Neural cell (in vitro differentiated cells): ENCODE data around the gene CCT5. TPM values are rescaled to one million over a fixed set of nuclear protein-coding genes. Genes with fewer than 3 reads are reported as not detected.

Experiments
- H2AFZ ChIP-seq: fragments of 200-600, 300-800 bp; sonication (generic), shearing (Covaris generic); 2 replicates; pipeline ENCODE4 v1.6.0; 2014; ENCODE audit warnings: low read depth, mild to moderate bottlenecking, antibody characterized with exemption, low read length, moderate library complexity
- H3F3A ChIP-seq: fragments of 200-600 bp; shearing (Covaris generic); 2 replicates; pipeline ENCODE4 v1.6.1; 2016; ENCODE audit warnings: mild to moderate bottlenecking, moderate library complexity, mixed read lengths, antibody characterized with exemption, low read length; ENCODE audit not compliant: insufficient read depth, poor library complexity, severe bottlenecking
- H3K27ac ChIP-seq: fragments of 200-600, 300-800 bp; sonication (generic), shearing (Covaris generic); 2 replicates; pipeline ENCODE4 v1.5.1; 2014; ENCODE audit warnings: mild to moderate bottlenecking, low read length, moderate library complexity
- H3K27me3 ChIP-seq: fragments of 300-800, 200-600 bp; sonication (generic), shearing (Covaris generic); 2 replicates; pipeline ENCODE4 v1.6.0; 2014; ENCODE audit warnings: mild to moderate bottlenecking, low read depth, low read length, moderate library complexity; ENCODE audit not compliant: insufficient read depth
- H3K36me3 ChIP-seq: fragments of 300-800, 200-600 bp; sonication (generic), shearing (Covaris generic); 2 replicates; pipeline ENCODE4 v1.5.1; 2014; ENCODE audit warnings: mild to moderate bottlenecking, antibody characterized with exemption, low read length, moderate library complexity; ENCODE audit not compliant: insufficient read depth
- H3K4me2 ChIP-seq: fragments of 300-800, 200-600 bp; sonication (generic), shearing (Covaris generic); 2 replicates; pipeline ENCODE4 v1.6.0; 2014; ENCODE audit warnings: mild to moderate bottlenecking, low read length
- H3K4me3 ChIP-seq: fragments of 300-800, 200-600 bp; sonication (generic), shearing (Covaris generic); 2 replicates; pipeline ENCODE4 v1.5.1; 2014; ENCODE audit warnings: mild to moderate bottlenecking, low read length, moderate library complexity
- H3K79me2 ChIP-seq: fragments of 200-600 bp; shearing (Covaris generic); replicated peaks from 2 replicates; pipeline ENCODE4 v1.6.0; 2014; ENCODE audit warnings: mild to moderate bottlenecking, low read length, moderate library complexity; ENCODE audit not compliant: insufficient read depth
- H3K9ac ChIP-seq: fragments of 300-800, 200-600 bp; sonication (generic), shearing (Covaris generic); 2 replicates; pipeline ENCODE4 v1.6.1; 2016; ENCODE audit warnings: mild to moderate bottlenecking, low read length, mixed read lengths
- H3K9me2 ChIP-seq: fragments of 200-600 bp; shearing (Covaris generic); 2 replicates; pipeline ENCODE4 v1.6.1; 2016; ENCODE audit warnings: mild to moderate bottlenecking, low read length, mixed read lengths; ENCODE audit not compliant: insufficient read depth
- H3K9me3 ChIP-seq: fragments of 200-600, 300-800 bp; sonication (generic), shearing (Covaris generic); 2 replicates; pipeline ENCODE4 v1.6.1; 2016; ENCODE audit warnings: mild to moderate bottlenecking, mixed run types, low read length, moderate library complexity, mixed read lengths
- H4K20me1 ChIP-seq: fragments of 200-600 bp; shearing (Covaris generic); 2 replicates; pipeline ENCODE4 v1.6.1; 2016; ENCODE audit warnings: mild to moderate bottlenecking, mixed run types; ENCODE audit not compliant: insufficient read depth
- EP300 ChIP-seq: fragments of 450-650 bp; conservative IDR thresholded peaks from 2 replicates; pipeline ENCODE4 v1.6.1; 2014; ENCODE audit warnings: antibody characterized with exemption, mild to moderate bottlenecking, moderate library complexity; ENCODE audit not compliant: poor library complexity, severe bottlenecking
- EZH2 ChIP-seq: fragments of 200-600, 300-800 bp; shearing (Covaris generic), sonication (generic); IDR thresholded peaks from 2 replicates; pipeline ENCODE4 v1.6.1; 2014; ENCODE audit warnings: antibody characterized with exemption, low read length, borderline replicate concordance, mild to moderate bottlenecking; ENCODE audit not compliant: insufficient read depth, poor library complexity, severe bottlenecking
- MXI1 ChIP-seq: fragments of 450-650 bp; conservative IDR thresholded peaks from 2 replicates; pipeline ENCODE4 v1.6.1; 2014; ENCODE audit warnings: antibody characterized with exemption, mild to moderate bottlenecking; ENCODE audit not compliant: poor library complexity, severe bottlenecking
- POLR2AphosphoS5 ChIP-seq: IDR thresholded peaks from 2 replicates; pipeline ENCODE4 v1.6.1; 2012
- RAD21 ChIP-seq: fragments of 450-650 bp; conservative IDR thresholded peaks from 2 replicates; pipeline ENCODE4 v1.6.1; 2014; ENCODE audit warnings: antibody characterized with exemption, mild to moderate bottlenecking, moderate library complexity
- REST ChIP-seq: IDR thresholded peaks from 2 replicates; pipeline ENCODE4 v1.6.1; 2012; ENCODE audit warnings: borderline replicate concordance
- SMC3 ChIP-seq: fragments of 450-650 bp; conservative IDR thresholded peaks from 2 replicates; pipeline ENCODE4 v1.6.1; 2014; ENCODE audit warnings: antibody characterized with exemption, mild to moderate bottlenecking, moderate library complexity; ENCODE audit not compliant: poor library complexity
- TAF1 ChIP-seq: IDR thresholded peaks from 2 replicates; pipeline ENCODE4 v1.6.1; 2012; ENCODE audit warnings: low read depth
- polyA plus RNA-seq: library from polyadenylated mRNA; depleted of rRNA; stranded (reverse); fragments of >200 nt; gene quantifications from 2 replicates; pipeline ENCODE4 v1.2.3, GENCODE V29; 2014
- TF ChIP-seq, protein P1 (sequence below): fragments of 450-650 bp; IDR thresholded peaks from 2 replicates; pipeline ENCODE4 v1.5.1; 2014; ENCODE audit warnings: antibody characterized with exemption, mild to moderate bottlenecking, moderate library complexity; ENCODE audit not compliant: poor library complexity, severe bottlenecking

The CCT5 gene
- polyA plus RNA-seq, 1 donor from 2014 or later, result 455 TPM

DNA sequence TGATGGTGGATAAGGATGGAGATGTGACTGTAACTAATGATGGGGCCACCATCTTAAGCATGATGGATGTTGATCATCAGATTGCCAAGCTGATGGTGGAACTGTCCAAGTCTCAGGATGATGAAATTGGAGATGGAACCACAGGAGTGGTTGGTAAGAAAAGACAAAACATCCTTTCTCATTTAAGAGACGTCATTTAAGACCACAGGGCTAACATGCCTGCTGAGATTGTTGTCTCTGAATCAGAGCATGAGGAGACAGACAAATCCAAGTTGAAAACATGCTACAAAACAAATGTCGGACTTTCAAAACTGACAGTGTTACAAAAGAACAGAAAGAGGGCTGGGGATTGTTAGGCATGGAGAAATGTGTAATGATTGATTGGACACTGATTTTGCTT, 4.6 kb downstream of the CCT5 start:
- Histone ChIP-seq H3K4me3 (no peak overlapping the region), H3K27me3 (no peaks in the 10 kb centered on the region), H3F3A (no peaks in the 10 kb centered on the region), H3K9me3 (no peaks in the 10 kb centered on the region), H4K20me1 (no peaks in the 10 kb centered on the region), H3K4me2 (no peak overlapping the region), H3K9me2 (no peaks in the 10 kb centered on the region), H3K36me3 (peaks cover 12% of the 10 kb centered on the region), H3K9ac (no peak overlapping the region), H3K27ac (no peak overlapping the region), H3K79me2 (peaks cover 40% of the 10 kb centered on the region), H2AFZ (no peak overlapping the region)
- TF ChIP-seq POLR2AphosphoS5 (no peak), MXI1 (no peak)
- TF ChIP-seq, protein P1, sequence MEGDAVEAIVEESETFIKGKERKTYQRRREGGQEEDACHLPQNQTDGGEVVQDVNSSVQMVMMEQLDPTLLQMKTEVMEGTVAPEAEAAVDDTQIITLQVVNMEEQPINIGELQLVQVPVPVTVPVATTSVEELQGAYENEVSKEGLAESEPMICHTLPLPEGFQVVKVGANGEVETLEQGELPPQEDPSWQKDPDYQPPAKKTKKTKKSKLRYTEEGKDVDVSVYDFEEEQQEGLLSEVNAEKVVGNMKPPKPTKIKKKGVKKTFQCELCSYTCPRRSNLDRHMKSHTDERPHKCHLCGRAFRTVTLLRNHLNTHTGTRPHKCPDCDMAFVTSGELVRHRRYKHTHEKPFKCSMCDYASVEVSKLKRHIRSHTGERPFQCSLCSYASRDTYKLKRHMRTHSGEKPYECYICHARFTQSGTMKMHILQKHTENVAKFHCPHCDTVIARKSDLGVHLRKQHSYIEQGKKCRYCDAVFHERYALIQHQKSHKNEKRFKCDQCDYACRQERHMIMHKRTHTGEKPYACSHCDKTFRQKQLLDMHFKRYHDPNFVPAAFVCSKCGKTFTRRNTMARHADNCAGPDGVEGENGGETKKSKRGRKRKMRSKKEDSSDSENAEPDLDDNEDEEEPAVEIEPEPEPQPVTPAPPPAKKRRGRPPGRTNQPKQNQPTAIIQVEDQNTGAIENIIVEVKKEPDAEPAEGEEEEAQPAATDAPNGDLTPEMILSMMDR, result no peak

GRCh38 chr5:10257870-10258269, 7.8 kb downstream of the CCT5 start:
- Histone ChIP-seq H3K9me2 (no peaks in the 10 kb centered on the region), H3K4me2 (no peak overlapping the region), H3K27ac (no peak overlapping the region), H4K20me1 (no peaks in the 10 kb centered on the region), H3K27me3 (no peaks in the 10 kb centered on the region), H3K4me3 (no peak overlapping the region), H3K36me3 (peaks cover 12% of the 10 kb centered on the region), H3K9me3 (no peaks in the 10 kb centered on the region), H3F3A (no peaks in the 10 kb centered on the region), H2AFZ (no peak overlapping the region), H3K79me2 (peaks cover 17% of the 10 kb centered on the region), H3K9ac (no peak overlapping the region)
- TF ChIP-seq EP300 (no peak), REST (no peak), SMC3 (no peak)

DNA sequence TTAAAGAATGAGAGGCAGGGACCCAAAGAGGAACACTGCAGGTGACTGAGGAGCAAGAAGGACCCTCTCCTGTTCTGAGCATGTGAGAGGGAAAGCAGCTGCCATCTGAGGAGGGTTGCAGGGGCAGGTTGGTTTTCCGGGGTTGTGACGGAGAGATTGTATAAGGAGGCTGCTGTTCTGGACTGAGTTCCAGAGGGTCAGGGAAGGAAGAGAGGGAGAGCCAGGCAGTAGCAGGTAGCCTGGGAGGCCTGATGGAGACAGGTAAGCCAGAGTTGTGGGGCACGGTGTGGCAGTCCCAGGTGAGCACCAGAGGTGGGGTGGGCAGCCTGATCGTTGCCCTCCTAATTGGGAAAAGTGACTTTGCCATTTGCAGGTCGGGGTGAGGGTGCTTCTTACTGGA, 9.8 kb downstream of the CCT5 start:
- H3F3A ChIP-seq, result no peaks in the 10 kb centered on the region
- H3K27ac ChIP-seq, result no peak overlapping the region
- H3K9me3 ChIP-seq, result no peaks in the 10 kb centered on the region
- H3K27me3 ChIP-seq, result no peaks in the 10 kb centered on the region
- no peaks in the 10 kb centered on the region for H4K20me1 ChIP-seq
- no peak overlapping the region for H3K4me2 ChIP-seq
- H3K79me2 ChIP-seq, result no peaks in the 10 kb centered on the region
- H3K36me3 ChIP-seq, result peaks cover 12% of the 10 kb centered on the region
- no peak for TF ChIP-seq SMC3
- TF ChIP-seq RAD21, result no peak
- TF ChIP-seq, protein P1, result no peak
- no peak for TF ChIP-seq MXI1
- no peak for TF ChIP-seq REST
- TF ChIP-seq EZH2, result no peak
- no peak for TF ChIP-seq EP300
- TF ChIP-seq TAF1, result no peak
- no peak for TF ChIP-seq POLR2AphosphoS5
- no peak overlapping the region for H3K9ac ChIP-seq
- H2AFZ ChIP-seq, result no peak overlapping the region
- no peak overlapping the region for H3K4me3 ChIP-seq
- no peaks in the 10 kb centered on the region for H3K9me2 ChIP-seq
